Epithelial cell of proximal tubule (primary cell): Measurements from ENCODE around the gene SPATS2L. TPM values are rescaled to one million over a fixed set of nuclear protein-coding genes. Genes with fewer than 3 reads are reported as not detected.

Source experiments
- DNase-seq: peaks from one replicate; pipeline ENCODE4 v3.0.0-alpha.2; 2011; ENCODE audit warnings: low read depth
- H3K4me3 ChIP-seq: 2 replicates; pipeline ENCODE4 v1.5.1; 2011; ENCODE audit warnings: low read depth, mild to moderate bottlenecking, low read length
- CTCF ChIP-seq: conservative IDR thresholded peaks from 2 replicates; pipeline ENCODE4 v1.5.1; 2012; ENCODE audit warnings: low read depth, mild to moderate bottlenecking, low read length
- total RNA-seq: library from RNA; depleted of rRNA; stranded (reverse); fragments of >200 nt; gene quantifications from 2 replicates; pipeline ENCODE4 v1.2.3, GENCODE V29; 2015

SPATS2L gene
- total RNA-seq, 1 donor from 2014 or later = 93.9 TPM

GRCh38 chr2:200288670-200289429 is 17.6 kb upstream of the SPATS2L start:
- H3K4me3 ChIP-seq = no peak overlapping the region
- TF ChIP-seq CTCF = no peak
- DNase-seq = no peak

GRCh38 chr2:200296118-200296517 is 10.4 kb upstream of the SPATS2L start:
- TF ChIP-seq CTCF = no peak
- no peak for DNase-seq
- H3K4me3 ChIP-seq = no peak overlapping the region

- no peak overlapping the region for H3K4me3 ChIP-seq
- TF ChIP-seq CTCF = no peak
- no peak for DNase-seq
These were observed 9.4 kb upstream of the SPATS2L start for GRCh38 chr2:200297100-200297499.

GRCh38 chr2:200297989-200298388 is 8.5 kb upstream of the SPATS2L start:
- H3K4me3 ChIP-seq = no peak overlapping the region
- no peak for DNase-seq
- TF ChIP-seq CTCF = no peak

- no peak for TF ChIP-seq CTCF
These were observed 7.7 kb upstream of the SPATS2L start for GRCh38 chr2:200298816-200299215.

GRCh38 chr2:200300065-200300464 is 6.4 kb upstream of the SPATS2L start:
- no peak overlapping the region for H3K4me3 ChIP-seq
- TF ChIP-seq CTCF = no peak
- DNase-seq = no peak

More at GRCh38 chr2:200298816-200299215, 7.7 kb upstream of the SPATS2L start:
- H3K4me3 ChIP-seq = no peak overlapping the region
- DNase-seq = no peak
